HepG2 (cell line): Measurements from ENCODE around the gene REEP6. TPM values are rescaled to one million over a fixed set of nuclear protein-coding genes. Genes with fewer than 3 reads are reported as not detected.
A peak's percentile ranks its signal among the peaks of the same experiment; 100 is the strongest.

Experiments
- ATF4 ChIP-seq, 2 experiments: fragments of 450-650 bp in 1 of 2; sonication (generic) in 1 of 2; formaldehyde crosslinking; IDR thresholded peaks; 2 replicates each; pipeline versions ENCODE4 v1.5.0 to v1.8.0; 2020 to 2022; ENCODE audit warnings: mild to moderate bottlenecking in 1 of 2, missing genetic modification reagents in 1 of 2
- BORCS8-MEF2B ChIP-seq: sonication (generic); formaldehyde crosslinking; IDR thresholded peaks from 2 replicates; pipeline ENCODE4 v1.8.0; 2022; ENCODE audit warnings: mild to moderate bottlenecking, missing genetic modification reagents
- KIAA2018 ChIP-seq: sonication (generic); formaldehyde crosslinking; IDR thresholded peaks from 2 replicates; pipeline ENCODE4 v1.5.0; 2020; ENCODE audit warnings: mild to moderate bottlenecking, missing genetic modification reagents, borderline replicate concordance
- KLF13 ChIP-seq: sonication (generic); formaldehyde crosslinking; IDR thresholded peaks from 2 replicates; pipeline ENCODE4 v1.4.0; 2020; ENCODE audit warnings: mild to moderate bottlenecking, missing genetic modification reagents
- SALL1 ChIP-seq: sonication (generic); formaldehyde crosslinking; IDR thresholded peaks from 2 replicates; pipeline ENCODE4 v1.8.0; 2022; ENCODE audit warnings: mild to moderate bottlenecking, missing genetic modification reagents
- SIX4 ChIP-seq: sonication (generic); formaldehyde crosslinking; IDR thresholded peaks from 2 replicates; pipeline ENCODE4 v1.4.0; 2020; ENCODE audit warnings: missing genetic modification reagents
- STAT5B ChIP-seq: sonication (generic); formaldehyde crosslinking; IDR thresholded peaks from 2 replicates; pipeline ENCODE4 v1.4.0; 2020; ENCODE audit warnings: missing genetic modification reagents
- TBX2 ChIP-seq: sonication (generic); formaldehyde crosslinking; IDR thresholded peaks from 2 replicates; pipeline ENCODE4 v1.5.0; 2020; ENCODE audit warnings: missing genetic modification reagents, mild to moderate bottlenecking, borderline replicate concordance
- ZNF34 ChIP-seq: sonication (generic); formaldehyde crosslinking; IDR thresholded peaks from 2 replicates; pipeline ENCODE4 v1.4.0; 2020; ENCODE audit warnings: mild to moderate bottlenecking, missing genetic modification reagents, borderline replicate concordance
- ZNF660 ChIP-seq: sonication (generic); formaldehyde crosslinking; IDR thresholded peaks from 2 replicates; pipeline ENCODE4 v1.5.1; 2020; ENCODE audit warnings: mild to moderate bottlenecking, low read depth, missing genetic modification reagents, borderline replicate concordance
- ZNF839 ChIP-seq: sonication (generic); formaldehyde crosslinking; IDR thresholded peaks from 2 replicates; pipeline ENCODE4 v1.4.0; 2020; ENCODE audit warnings: missing genetic modification reagents, mild to moderate bottlenecking, borderline replicate concordance
- polyA plus RNA-seq, 8 experiments: library from polyadenylated mRNA; depleted of rRNA in 3 of 8; stranded (reverse) in 7 of 8; unstranded in 1 of 8; fragments of >200 nt; fragmentation: Illumina TruSeq in 4 of 8; extraction: Trizol in 4 of 8; gene quantifications; 2 replicates each; pipeline versions ENCODE4 v1.2.1 to v1.2.3, GENCODE V29; 2011 to 2016; ENCODE audit warnings: low read depth in 4 of 8, missing spikeins in 1 of 8, mixed read lengths in 1 of 8; ENCODE audit not compliant: insufficient read depth in 1 of 8
- total RNA-seq, 5 experiments: library from RNA; depleted of rRNA; stranded (reverse); fragments of >200 nt; fragmentation: Illumina TruSeq; extraction: Trizol; gene quantifications; 2 replicates each; pipeline ENCODE4 v1.2.3, GENCODE V29; 2016; ENCODE audit warnings: low read depth in 1 of 5
- TF ChIP-seq, protein P1 (sequence below): sonication (generic); formaldehyde crosslinking; IDR thresholded peaks from 2 replicates; pipeline ENCODE4 v1.5.0; 2020; ENCODE audit warnings: missing genetic modification reagents, mild to moderate bottlenecking, borderline replicate concordance
- TF ChIP-seq, protein P2 (sequence below): sonication (generic); formaldehyde crosslinking; conservative IDR thresholded peaks from 2 replicates; pipeline ENCODE4 v1.4.0; 2020; ENCODE audit warnings: mild to moderate bottlenecking, missing genetic modification reagents, moderate library complexity

Gene REEP6
- total and polyA plus RNA-seq, 2 of the 13 experiments (the other 11 are each of a cell fraction or from before 2014, with no cell fraction given) = 10.0 to 28.8 TPM

DNA sequence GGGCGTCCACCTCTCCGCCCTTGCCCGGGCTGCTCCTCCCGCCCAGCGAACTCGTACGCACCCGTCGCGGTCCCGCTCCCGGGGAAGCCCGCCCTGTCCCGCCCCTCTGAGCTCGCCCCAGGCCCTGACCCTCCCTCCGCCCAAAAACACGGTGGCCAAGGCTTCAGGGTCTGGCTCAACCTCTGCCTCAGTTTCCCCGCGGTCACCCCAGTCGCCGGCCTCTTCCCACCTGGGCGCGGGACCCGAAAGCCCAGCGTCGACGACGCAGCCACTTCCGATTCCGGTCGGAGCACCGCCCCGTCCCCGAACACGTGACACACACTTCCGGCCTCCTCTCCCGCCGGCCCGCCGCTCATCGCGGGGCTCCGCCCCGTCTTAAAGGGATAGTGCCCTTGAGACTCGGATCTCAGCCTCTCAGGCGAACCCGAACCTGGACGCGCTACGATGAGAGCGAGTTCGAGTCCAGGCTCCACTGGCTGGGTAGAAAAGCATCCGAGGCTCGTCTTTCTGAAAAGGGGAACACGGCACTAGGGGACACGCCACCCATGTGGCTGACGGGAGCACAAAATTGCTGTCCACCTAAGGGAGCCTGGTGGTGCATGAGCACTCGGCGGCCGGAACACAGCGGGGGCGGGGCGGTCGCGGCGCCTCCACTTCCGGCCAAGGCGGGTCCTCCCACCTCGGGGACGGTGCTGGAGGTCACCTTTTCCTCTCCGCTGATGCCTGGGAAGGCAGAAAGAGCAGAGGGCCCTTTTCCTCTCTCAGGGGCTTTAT, 11.9 kb upstream of the REEP6 start, which contains the start of gene C19orf25 (continued):
- no peak for TF ChIP-seq ATF4 (CRISPR knock-in tag; IDR thresholded peaks at IDR 0.05)
- TF ChIP-seq ZNF34 (CRISPR knock-in tag) = no peak
- TF ChIP-seq SALL1 (CRISPR knock-in tag) = peak; percentile 43
- no peak for TF ChIP-seq STAT5B (CRISPR knock-in tag)
- no peak for TF ChIP-seq KIAA2018
- peak; percentile 60 for TF ChIP-seq BORCS8-MEF2B (CRISPR knock-in tag)
- TF ChIP-seq SIX4 (CRISPR knock-in tag) = no peak
- no peak for TF ChIP-seq ZNF660
- TF ChIP-seq TBX2 = peak; percentile 67; the same call in 1 of the 2 replicates
- TF ChIP-seq, protein P1, sequence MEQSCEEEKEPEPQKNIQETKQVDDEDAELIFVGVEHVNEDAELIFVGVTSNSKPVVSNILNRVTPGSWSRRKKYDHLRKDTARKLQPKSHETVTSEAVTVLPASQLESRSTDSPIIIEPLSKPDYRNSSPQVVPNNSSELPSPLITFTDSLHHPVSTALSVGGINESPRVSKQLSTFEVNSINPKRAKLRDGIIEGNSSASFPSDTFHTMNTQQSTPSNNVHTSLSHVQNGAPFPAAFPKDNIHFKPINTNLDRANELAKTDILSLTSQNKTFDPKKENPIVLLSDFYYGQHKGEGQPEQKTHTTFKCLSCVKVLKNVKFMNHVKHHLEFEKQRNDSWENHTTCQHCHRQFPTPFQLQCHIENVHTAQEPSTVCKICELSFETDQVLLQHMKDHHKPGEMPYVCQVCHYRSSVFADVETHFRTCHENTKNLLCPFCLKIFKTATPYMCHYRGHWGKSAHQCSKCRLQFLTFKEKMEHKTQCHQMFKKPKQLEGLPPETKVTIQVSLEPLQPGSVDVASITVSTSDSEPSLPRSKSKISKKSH (CRISPR knock-in tag) = 0 out of 2 replicates have a peak, but pooled peaks have one; percentile 16
- TF ChIP-seq KLF13 (CRISPR knock-in tag) = 0 out of 2 replicates have a peak, but pooled peaks have one; percentile 27
- TF ChIP-seq, protein P2, sequence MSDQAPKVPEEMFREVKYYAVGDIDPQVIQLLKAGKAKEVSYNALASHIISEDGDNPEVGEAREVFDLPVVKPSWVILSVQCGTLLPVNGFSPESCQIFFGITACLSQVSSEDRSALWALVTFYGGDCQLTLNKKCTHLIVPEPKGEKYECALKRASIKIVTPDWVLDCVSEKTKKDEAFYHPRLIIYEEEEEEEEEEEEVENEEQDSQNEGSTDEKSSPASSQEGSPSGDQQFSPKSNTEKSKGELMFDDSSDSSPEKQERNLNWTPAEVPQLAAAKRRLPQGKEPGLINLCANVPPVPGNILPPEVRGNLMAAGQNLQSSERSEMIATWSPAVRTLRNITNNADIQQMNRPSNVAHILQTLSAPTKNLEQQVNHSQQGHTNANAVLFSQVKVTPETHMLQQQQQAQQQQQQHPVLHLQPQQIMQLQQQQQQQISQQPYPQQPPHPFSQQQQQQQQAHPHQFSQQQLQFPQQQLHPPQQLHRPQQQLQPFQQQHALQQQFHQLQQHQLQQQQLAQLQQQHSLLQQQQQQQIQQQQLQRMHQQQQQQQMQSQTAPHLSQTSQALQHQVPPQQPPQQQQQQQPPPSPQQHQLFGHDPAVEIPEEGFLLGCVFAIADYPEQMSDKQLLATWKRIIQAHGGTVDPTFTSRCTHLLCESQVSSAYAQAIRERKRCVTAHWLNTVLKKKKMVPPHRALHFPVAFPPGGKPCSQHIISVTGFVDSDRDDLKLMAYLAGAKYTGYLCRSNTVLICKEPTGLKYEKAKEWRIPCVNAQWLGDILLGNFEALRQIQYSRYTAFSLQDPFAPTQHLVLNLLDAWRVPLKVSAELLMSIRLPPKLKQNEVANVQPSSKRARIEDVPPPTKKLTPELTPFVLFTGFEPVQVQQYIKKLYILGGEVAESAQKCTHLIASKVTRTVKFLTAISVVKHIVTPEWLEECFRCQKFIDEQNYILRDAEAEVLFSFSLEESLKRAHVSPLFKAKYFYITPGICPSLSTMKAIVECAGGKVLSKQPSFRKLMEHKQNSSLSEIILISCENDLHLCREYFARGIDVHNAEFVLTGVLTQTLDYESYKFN (CRISPR knock-in tag) = peak; percentile 50
- TF ChIP-seq ZNF839 (CRISPR knock-in tag) = peak; percentile 50; the same call in 1 of the 2 replicates
